H1 (cell line): ENCODE results near the gene SEC16A. TPM values are rescaled to one million over a fixed set of nuclear protein-coding genes. Genes with fewer than 3 reads are reported as not detected.

Experiments
- CTCF ChIA-PET: fragments of 300-600 bp; sonication (Branson Sonifier 250); formaldehyde crosslinking; loops from one replicate; lab custom pipeline; 2021; ENCODE audit not compliant: partially characterized antibody; lab: Charles Lee
- POLR2A ChIA-PET: fragments of 300-600 bp; sonication (Branson Sonifier 250); formaldehyde crosslinking; loops from one replicate; lab custom pipeline; 2021; ENCODE audit warnings: inconsistent platforms; ENCODE audit not compliant: partially characterized antibody; lab: Charles Lee
- DNase-seq, 2 experiments: peaks; one replicate each; pipeline versions ENCODE4 v3.0.0 to v3.0.0-alpha.2; 2010 to 2022; ENCODE audit warnings: low spot score in 2 of 2, low read depth in 1 of 2, mixed read lengths in 1 of 2
- FAIRE-seq: peaks from 2 replicates; lab custom pipeline; 2011; peaks lifted over from hg19 to GRCh38; lab: Jason Lieb, UNC
- H2AFZ ChIP-seq: 2 replicates; pipeline ENCODE4 v1.8.1; 2012; ENCODE audit warnings: low read length, inconsistent platforms
- H2AK5ac ChIP-seq: 2 replicates; pipeline ENCODE4 v1.6.1; 2013; ENCODE audit warnings: low read depth, low read length
- H2BK120ac ChIP-seq: replicated peaks from 2 replicates; pipeline ENCODE3; 2013; ENCODE audit warnings: low read depth, low read length, inconsistent platforms
- H2BK12ac ChIP-seq: 2 replicates; pipeline ENCODE4 v1.6.1; 2013; ENCODE audit warnings: low read depth, low read length
- H2BK15ac ChIP-seq: 2 replicates; pipeline ENCODE4 v1.6.1; 2013; ENCODE audit warnings: low read length
- H2BK20ac ChIP-seq: 2 replicates; pipeline ENCODE4 v1.6.1; 2013; ENCODE audit warnings: low read length
- H2BK5ac ChIP-seq: 2 replicates; pipeline ENCODE4 v1.6.1; 2013; ENCODE audit warnings: low read depth, low read length
- H3K14ac ChIP-seq: 2 replicates; pipeline ENCODE4 v1.6.1; 2013; ENCODE audit warnings: inconsistent platforms; ENCODE audit not compliant: insufficient read length
- H3K18ac ChIP-seq: 2 replicates; pipeline ENCODE4 v1.6.1; 2013; ENCODE audit warnings: low read length; ENCODE audit errors: extremely low read depth
- H3K23ac ChIP-seq: 2 replicates; pipeline ENCODE4 v1.6.1; 2013; ENCODE audit warnings: inconsistent platforms; ENCODE audit not compliant: insufficient read length
- H3K23me2 ChIP-seq: 2 replicates; pipeline ENCODE4 v1.6.1; 2013; ENCODE audit warnings: low read depth, low read length
- H3K27ac ChIP-seq: 2 replicates; pipeline ENCODE4 v1.6.1; 2011; ENCODE audit warnings: low read depth, low read length, inconsistent platforms
- H3K27me3 ChIP-seq, 4 experiments: replicated peaks in 1 of 4; 1 replicate in 1 of 4; 2 replicates in 3 of 4; pipeline versions ENCODE4 v1.6.1 to v1.8.1; 2011 to 2013; ENCODE audit warnings: low read length in 3 of 4, mild to moderate bottlenecking in 3 of 4, inconsistent platforms in 2 of 4, mixed read lengths in 2 of 4, moderate library complexity in 1 of 4; ENCODE audit not compliant: control insufficient read depth in 3 of 4, insufficient read depth in 3 of 4; ENCODE audit errors: extremely low read depth in 1 of 4
- H3K36me3 ChIP-seq, 4 experiments: 2 replicates each; pipeline versions ENCODE4 v1.6.1 to v1.8.1; 2011 to 2013; ENCODE audit warnings: mild to moderate bottlenecking in 4 of 4, low read length in 3 of 4, moderate library complexity in 2 of 4, control low read depth in 1 of 4, inconsistent platforms in 1 of 4; ENCODE audit not compliant: insufficient read depth in 4 of 4, control insufficient read depth in 2 of 4
- H3K4ac ChIP-seq: replicated peaks from 2 replicates; pipeline ENCODE3; 2013; ENCODE audit warnings: low read length, low read depth, mixed read lengths, inconsistent platforms; ENCODE audit not compliant: insufficient read length
- H3K4me1 ChIP-seq, 4 experiments: replicated peaks in 1 of 4; 1 replicate in 1 of 4; 2 replicates in 3 of 4; pipeline versions ENCODE4 v1.6.1 to v1.8.1; 2011 to 2013; ENCODE audit warnings: low read length in 3 of 4, inconsistent platforms in 2 of 4, mixed read lengths in 1 of 4; ENCODE audit not compliant: insufficient read depth in 4 of 4, control insufficient read depth in 3 of 4
- H3K4me2 ChIP-seq, 2 experiments: 2 replicates each; pipeline versions ENCODE4 v1.6.1 to v1.8.1; 2011 to 2013; ENCODE audit warnings: low read depth in 2 of 2, low read length in 2 of 2, control low read depth in 1 of 2, inconsistent platforms in 1 of 2, mild to moderate bottlenecking in 1 of 2; ENCODE audit not compliant: insufficient read depth in 1 of 2
- H3K4me3 ChIP-seq, 4 experiments: fragments of 200-600, 300-600 bp in 1 of 4; sonication (generic), shearing (Covaris generic), sonication (Bioruptor Twin) in 1 of 4; 2 replicates each; pipeline versions ENCODE4 v1.5.1 to v1.8.1; 2011 to 2016; ENCODE audit warnings: low read length in 4 of 4, low read depth in 3 of 4, control low read depth in 2 of 4, inconsistent platforms in 2 of 4, mild to moderate bottlenecking in 2 of 4, mixed read lengths in 1 of 4, moderate library complexity in 1 of 4; ENCODE audit not compliant: insufficient read depth in 2 of 4; ENCODE audit errors: extremely low read depth in 1 of 4
- H3K56ac ChIP-seq: replicated peaks from 2 replicates; pipeline ENCODE3; 2013; ENCODE audit warnings: low read depth, mild to moderate bottlenecking, mixed read lengths, low read length, inconsistent platforms; ENCODE audit not compliant: insufficient read length
- H3K79me1 ChIP-seq: 2 replicates; pipeline ENCODE4 v1.6.1; 2013; ENCODE audit warnings: low read depth, low read length, control low read depth
- H3K79me2 ChIP-seq, 2 experiments: 2 replicates each; pipeline versions ENCODE4 v1.6.1 to v1.8.1; 2012 to 2013; ENCODE audit warnings: low read length in 2 of 2, mild to moderate bottlenecking in 2 of 2, inconsistent platforms in 1 of 2; ENCODE audit not compliant: insufficient read depth in 2 of 2, control insufficient read depth in 1 of 2
- H3K9ac ChIP-seq, 4 experiments: replicated peaks in 1 of 4; 1 replicate in 1 of 4; 2 replicates in 3 of 4; pipeline versions ENCODE4 v1.6.1 to v1.8.1; 2011 to 2013; ENCODE audit warnings: low read depth in 3 of 4, low read length in 3 of 4, control low read depth in 2 of 4, mild to moderate bottlenecking in 2 of 4, moderate library complexity in 2 of 4, inconsistent platforms in 1 of 4; ENCODE audit errors: extremely low read depth in 1 of 4
- H3K9me3 ChIP-seq, 2 experiments: 2 replicates each; pipeline versions ENCODE4 v1.6.1 to v1.8.1; 2012 to 2013; ENCODE audit warnings: mild to moderate bottlenecking in 2 of 2, moderate library complexity in 2 of 2, control low read depth in 1 of 2, inconsistent platforms in 1 of 2, low read depth in 1 of 2, low read length in 1 of 2, mixed read lengths in 1 of 2; ENCODE audit not compliant: insufficient read depth in 2 of 2
- H4K20me1 ChIP-seq, 2 experiments: replicated peaks in 1 of 2; 2 replicates each; pipeline versions ENCODE3 to v1.8.1; 2011 to 2013; ENCODE audit warnings: inconsistent platforms in 2 of 2, low read length in 2 of 2, mild to moderate bottlenecking in 1 of 2; ENCODE audit not compliant: insufficient read depth in 2 of 2, control insufficient read depth in 1 of 2
- H4K5ac ChIP-seq: 2 replicates; pipeline ENCODE4 v1.6.1; 2013; ENCODE audit warnings: low read length, low read depth, mixed read lengths, inconsistent platforms; ENCODE audit not compliant: insufficient read length
- H4K8ac ChIP-seq: 2 replicates; pipeline ENCODE4 v1.8.0; 2013; ENCODE audit warnings: mild to moderate bottlenecking, moderate library complexity, low read length, inconsistent platforms; ENCODE audit not compliant: insufficient read depth; ENCODE audit errors: extremely low read depth
- H4K91ac ChIP-seq: replicated peaks from 2 replicates; pipeline ENCODE3; 2013; ENCODE audit warnings: low read length, mixed read lengths, inconsistent platforms; ENCODE audit not compliant: insufficient read length
- CREB1 ChIP-seq: IDR thresholded peaks from 2 replicates; pipeline ENCODE4 v1.6.1; 2012; ENCODE audit warnings: inconsistent platforms
- GABPA ChIP-seq: IDR thresholded peaks from 2 replicates; pipeline ENCODE4 v1.6.1; 2011; ENCODE audit warnings: mild to moderate bottlenecking, low read length, moderate library complexity, borderline replicate concordance; ENCODE audit not compliant: insufficient read depth
- WGBS, 2 experiments: shearing (Covaris generic) in 1 of 2; methylation state at CpG; one replicate each; pipeline versions ENCODE4 v1.1.6 to v1.1.7; 2013 to 2015; ENCODE audit warnings: low lambda C conversion rate in 2 of 2, mixed read lengths in 2 of 2, inconsistent platforms in 1 of 2, low coverage in 1 of 2, missing lambda C conversion rate in 1 of 2; ENCODE audit not compliant: insufficient replicate concordance in 2 of 2, insufficient coverage in 1 of 2, insufficient read length in 1 of 2; ENCODE audit errors: extremely low coverage in 1 of 2, missing lambda C conversion rate in 1 of 2; 5-methylcytosine and 5-hydroxymethylcytosine counted together
- polyA plus RNA-seq, 7 experiments: library from polyadenylated mRNA; depleted of rRNA in 3 of 7; stranded (reverse) in 5 of 7; unstranded in 2 of 7; fragments of >200 nt in 5 of 7; fragments of 200-250 nt in 2 of 7; gene quantifications; 1 replicate in 5 of 7; 2 replicates in 1 of 7; 4 replicates in 1 of 7; pipeline versions ENCODE4 v1.2.1 to v1.2.3, GENCODE V29; 2011 to 2013; ENCODE audit warnings: missing spikeins in 2 of 7, mixed read lengths in 2 of 7
- total RNA-seq: library from RNA; stranded (reverse); fragmentation: NEBNext Ultra II Directional; extraction: Animal tissue kit (Norgen Biotek cat#: 25700); gene quantifications from 2 replicates; pipeline ENCODE4 v1.2.1, GENCODE V29; 2021

The SEC16A gene
- total and polyA plus RNA-seq, 2 of the 8 experiments (the other 6 are each of a cell fraction or from before 2014, with no cell fraction given) = 21.6 to 49.0 TPM

- H3K18ac ChIP-seq = no peak overlapping the region
- peaks cover 0 to 22% of the 10 kb centered on the region in 2 experiments for H4K20me1 ChIP-seq
- 92% methylated on average over 40 of the region's 68 CpGs; no CpG with 5 or more reads in 1 of the 2 experiments for WGBS, 2 experiments
- ChIA-PET POLR2A (interaction anchor here (0.8 to 2.1 kb wide), 4 partner anchors 11 to 191 kb away, joined by 3 to 6 read pairs (median 3); no protein-coding TSS in a partner anchor), CTCF (interaction anchor here (0.7 to 1.9 kb wide), 9 partner anchors 16 to 187 kb away, joined by 3 to 20 read pairs (median 5); no protein-coding TSS in a partner anchor)
- no peak overlapping the region for H2BK15ac ChIP-seq
- no peak overlapping the region for H3K14ac ChIP-seq
- H3K4me1 ChIP-seq = no peaks in the 10 kb centered on the region
- H2BK5ac ChIP-seq = no peak overlapping the region; the same call in 1 of the 2 replicates
- H3K23me2 ChIP-seq = no peaks in the 10 kb centered on the region
- H3K4ac ChIP-seq = no peak overlapping the region
- no peaks in the 10 kb centered on the region for H3K79me1 ChIP-seq
- H2BK120ac ChIP-seq = no peak overlapping the region
- no peak overlapping the region for H3K9ac ChIP-seq
- no peaks in the 10 kb centered on the region for H3K9me3 ChIP-seq
- no peak overlapping the region for H3K4me2 ChIP-seq
- H2AK5ac ChIP-seq = no peak overlapping the region
- no peak overlapping the region for H2AFZ ChIP-seq
- H3K79me2 ChIP-seq = no peaks in the 10 kb centered on the region
- no peak overlapping the region for H3K27ac ChIP-seq
- H2BK20ac ChIP-seq = no peak overlapping the region
- H4K91ac ChIP-seq = no peak overlapping the region
- peaks cover 31 to 90% (median 51%) of the 10 kb centered on the region in 4 experiments for H3K36me3 ChIP-seq
- H4K5ac ChIP-seq = no peak overlapping the region
- no peaks in the 10 kb centered on the region for H3K27me3 ChIP-seq
- H2BK12ac ChIP-seq = no peak overlapping the region
- no peak for FAIRE-seq
- no peak overlapping the region; the same call in none of the 2 replicates for H4K8ac ChIP-seq
- DNase-seq = no peak
- TF ChIP-seq GABPA (0 out of 2 replicates have a peak, but pooled peaks have one; percentile 53), CREB1 (no peak)
- H3K4me3 ChIP-seq = no peak overlapping the region
- H3K23ac ChIP-seq = no peak overlapping the region
- H3K56ac ChIP-seq = no peak overlapping the region
Observed at GRCh38 chr9:136504512-136505348, 21.9 kb upstream of the SEC16A start.
